ENCODE data around the gene ISLR. TPM values are rescaled to one million over a fixed set of nuclear protein-coding genes. Genes with fewer than 3 reads are reported as not detected.

ISLR gene
- total RNA-seq, 1 experiment from 2014 or later = not detected

DNA sequence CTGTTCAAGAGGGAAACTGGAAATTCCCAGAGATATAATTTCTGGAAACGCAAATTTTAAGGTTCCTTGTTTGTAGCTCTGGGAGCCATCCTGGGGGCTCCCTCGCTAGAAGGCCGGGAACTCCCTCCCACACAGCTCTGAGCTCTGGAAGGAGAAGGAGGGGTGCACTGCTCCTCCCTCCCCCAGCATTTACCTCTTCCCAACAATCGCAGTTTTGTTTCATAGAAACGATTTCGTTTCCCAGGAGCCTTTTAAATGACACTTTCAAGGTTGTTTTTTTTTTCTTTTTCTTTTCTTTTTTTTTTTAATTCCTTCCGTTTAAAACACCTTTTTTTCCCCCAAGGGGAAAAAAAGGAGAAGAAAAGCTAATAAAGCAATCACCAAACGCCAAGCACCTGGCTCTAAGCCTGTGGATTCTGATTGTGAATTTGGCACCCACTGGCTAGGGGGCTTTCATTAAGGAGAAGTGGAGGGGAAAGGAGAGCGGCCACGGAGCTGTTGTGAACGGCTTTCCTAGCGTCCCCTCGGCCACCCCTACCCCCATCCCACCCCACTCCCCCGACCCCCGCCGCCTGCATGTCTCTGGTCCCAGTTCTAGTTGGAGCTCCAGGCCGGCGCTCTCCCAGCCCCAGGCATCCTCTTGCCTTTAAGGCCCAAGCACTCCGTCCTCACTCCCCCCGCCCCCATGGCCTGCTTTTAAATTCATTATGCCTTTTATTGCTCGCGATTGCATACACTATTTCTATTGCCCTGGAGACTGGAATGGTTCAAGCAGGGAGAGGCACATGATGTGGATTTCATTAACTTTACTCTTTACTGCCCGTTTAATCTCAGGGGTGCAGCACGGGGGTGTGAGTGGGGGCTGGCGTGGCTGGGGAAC, 49.0 kb downstream of the ISLR start:
- H3K36me3 ChIP-seq (ENCODE audit: low read depth, low read length) = no peaks in the 10 kb centered on the region
- no peaks in the 10 kb centered on the region for H3K9me2 ChIP-seq (replicated peaks; ENCODE audit: low read length)
- H4K20me1 ChIP-seq (ENCODE audit: low read length) = no peaks in the 10 kb centered on the region
- H3K4me3 ChIP-seq (ENCODE audit: low read length) = no peak overlapping the region
- no peak overlapping the region for H3K9ac ChIP-seq (ENCODE audit: low read length)
- no peaks in the 10 kb centered on the region for H3K79me2 ChIP-seq (ENCODE audit: low read length)
- BruUV-seq (replicated peaks) = no TSS peak
- H3K9me3 ChIP-seq (ENCODE audit: low read length) = no peaks in the 10 kb centered on the region
- H3K27me3 ChIP-seq (ENCODE audit: low read length) = 0 out of 2 replicates have a peak, but pooled peaks cover 3% of the 10 kb centered on the region
- CTCF ChIA-PET = interaction anchor here (0.6 kb wide), 1 partner anchor 94 kb away, joined by 3 read pairs; no protein-coding TSS in a partner anchor
- no peak overlapping the region for H3K4me2 ChIP-seq (ENCODE audit: low read length)
- no peak overlapping the region for H3K27ac ChIP-seq (ENCODE audit: low read length)
- TF ChIP-seq CTCF (conservative IDR thresholded peaks at IDR 0.05; ENCODE audit: low read depth, low read length) = no peak
- TF ChIP-seq EZH2 (IDR thresholded peaks at IDR 0.05; ENCODE audit: low read length, unreplicated experiment) = no peak
- no peak for TF ChIP-seq EZH2phosphoT487 (IDR thresholded peaks at IDR 0.05; ENCODE audit: borderline replicate concordance, low read length)
- peaks cover under 1% of the 10 kb centered on the region for H3K4me1 ChIP-seq (ENCODE audit: insufficient read depth, low read length)
- POLR2A ChIA-PET (ENCODE audit: unreplicated experiment) = no interaction called here
- DNase-seq (no peak), ATAC-seq (no peak)
- no peaks in the 10 kb centered on the region for H3F3A ChIP-seq (ENCODE audit: low read length, unreplicated experiment)
- intact Hi-C loops (cut with micrococcal nuclease) = no loop called here
- no peak overlapping the region for H2AFZ ChIP-seq (ENCODE audit: low read length)

- ChIA-PET POLR2A (ENCODE audit: unreplicated experiment) (no interaction called here), CTCF (no interaction called here)
- ATAC-seq = no peak
- H3K9me3 ChIP-seq (ENCODE audit: low read length) = no peaks in the 10 kb centered on the region
- no peaks in the 10 kb centered on the region for H4K20me1 ChIP-seq (ENCODE audit: low read length)
- H3F3A ChIP-seq (ENCODE audit: low read length, unreplicated experiment) = no peaks in the 10 kb centered on the region
- H3K9me2 ChIP-seq (replicated peaks; ENCODE audit: low read length) = no peaks in the 10 kb centered on the region
- no peaks in the 10 kb centered on the region for H3K79me2 ChIP-seq (ENCODE audit: low read length)
- no peaks in the 10 kb centered on the region for H3K4me1 ChIP-seq (ENCODE audit: insufficient read depth, low read length)
- no peak overlapping the region for H3K4me3 ChIP-seq (ENCODE audit: low read length)
- no peak overlapping the region for H2AFZ ChIP-seq (ENCODE audit: low read length)
- 0 out of 2 replicates have a peak, but pooled peaks cover 3% of the 10 kb centered on the region for H3K27me3 ChIP-seq (ENCODE audit: low read length)
- no peak overlapping the region for H3K9ac ChIP-seq (ENCODE audit: low read length)
- DNase-seq = no peak
- intact Hi-C loops (cut with micrococcal nuclease) = no loop called here
- no peaks in the 10 kb centered on the region for H3K36me3 ChIP-seq (ENCODE audit: low read depth, low read length)
- no TSS peak for BruUV-seq (replicated peaks)
- H3K4me2 ChIP-seq (ENCODE audit: low read length) = no peak overlapping the region
- no peak overlapping the region for H3K27ac ChIP-seq (ENCODE audit: low read length)
- TF ChIP-seq EZH2 (IDR thresholded peaks at IDR 0.05; ENCODE audit: low read length, unreplicated experiment) (no peak), CTCF (conservative IDR thresholded peaks at IDR 0.05; ENCODE audit: low read depth, low read length) (no peak)
Measured at GRCh38 chr15:74225928-74226327, 52.4 kb downstream of the ISLR start.

Other genes starting within 250 kb of the ISLR start
- gene LOXL1, start 247.2 kb upstream of the ISLR start, total RNA-seq (2014; rRNA removed) = 224 and 249 TPM in 2 replicates
- 10.1 and 12.0 TPM in 2 replicates for gene STOML1, start 181.4 kb upstream of the ISLR start, total RNA-seq (2014; rRNA removed)
- 18.7 and 41.0 TPM in 2 replicates for gene PML, start 179.0 kb upstream of the ISLR start, total RNA-seq (2014; rRNA removed)
- not detected in 2 replicates for gene GOLGA6A, start 91.2 kb upstream of the ISLR start, total RNA-seq (2014; rRNA removed)
- gene ISLR2, start 43.1 kb upstream of the ISLR start, total RNA-seq (2014; rRNA removed) = 0.22 TPM in 1 of 2 replicates, not detected in the other
- 0.29 and 5.8 TPM in 2 replicates for gene STRA6, start 29.1 kb downstream of the ISLR start, total RNA-seq (2014; rRNA removed)
- gene CCDC33, start 62.6 kb downstream of the ISLR start, total RNA-seq (2014; rRNA removed) = 0.77 TPM in 1 of 2 replicates, not detected in the other
- gene CYP11A1, start 193.9 kb downstream of the ISLR start, total RNA-seq (2014; rRNA removed) = 0.18 TPM in 1 of 2 replicates, not detected in the other